ENCODE data around the gene TRIM61.

DNA sequence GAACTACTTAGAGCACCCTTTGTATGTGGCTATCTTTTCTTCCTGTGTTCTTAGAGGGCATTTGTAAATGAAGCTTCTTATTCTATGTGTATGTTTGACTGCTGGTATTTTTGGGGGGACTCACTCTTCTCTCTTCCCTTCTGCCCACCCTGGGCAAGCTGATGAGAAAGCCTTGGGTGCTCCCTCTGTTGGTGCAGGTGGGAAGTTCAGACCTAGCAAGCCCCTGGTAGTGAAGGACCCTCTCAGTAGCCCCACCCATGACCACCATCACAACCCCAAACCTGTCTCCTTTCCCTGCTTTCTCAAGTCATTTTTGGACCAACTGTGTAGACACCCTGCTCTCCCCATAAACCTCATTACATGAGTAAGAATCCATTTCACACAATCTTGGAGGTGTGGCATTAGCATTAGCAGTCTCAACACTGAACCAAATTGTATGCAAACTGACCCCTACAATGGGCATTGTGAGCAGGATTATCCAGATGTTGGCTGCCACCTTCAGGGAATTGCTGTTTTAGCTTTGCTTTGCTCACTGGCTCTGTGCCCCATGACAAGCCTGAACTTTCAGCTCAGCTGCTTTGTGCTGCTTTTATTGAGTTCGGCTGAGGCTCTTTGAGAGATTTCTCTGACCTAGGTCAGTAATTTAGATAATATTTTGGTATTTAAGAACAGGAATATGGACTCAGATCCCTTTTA lies 27.9 kb downstream of the TRIM61 start:
- no peak for TF ChIP-seq FOSB (CRISPR knock-in tag; IDR thresholded peaks at IDR 0.05)
- no peak for TF ChIP-seq JUNB (IDR thresholded peaks at IDR 0.05)
- TF ChIP-seq, protein P1, sequence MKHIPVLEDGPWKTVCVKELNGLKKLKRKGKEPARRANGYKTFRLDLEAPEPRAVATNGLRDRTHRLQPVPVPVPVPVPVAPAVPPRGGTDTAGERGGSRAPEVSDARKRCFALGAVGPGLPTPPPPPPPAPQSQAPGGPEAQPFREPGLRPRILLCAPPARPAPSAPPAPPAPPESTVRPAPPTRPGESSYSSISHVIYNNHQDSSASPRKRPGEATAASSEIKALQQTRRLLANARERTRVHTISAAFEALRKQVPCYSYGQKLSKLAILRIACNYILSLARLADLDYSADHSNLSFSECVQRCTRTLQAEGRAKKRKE (CRISPR knock-in tag; IDR thresholded peaks at IDR 0.05; ENCODE audit: low read depth): no peak
- TF ChIP-seq, protein P2, sequence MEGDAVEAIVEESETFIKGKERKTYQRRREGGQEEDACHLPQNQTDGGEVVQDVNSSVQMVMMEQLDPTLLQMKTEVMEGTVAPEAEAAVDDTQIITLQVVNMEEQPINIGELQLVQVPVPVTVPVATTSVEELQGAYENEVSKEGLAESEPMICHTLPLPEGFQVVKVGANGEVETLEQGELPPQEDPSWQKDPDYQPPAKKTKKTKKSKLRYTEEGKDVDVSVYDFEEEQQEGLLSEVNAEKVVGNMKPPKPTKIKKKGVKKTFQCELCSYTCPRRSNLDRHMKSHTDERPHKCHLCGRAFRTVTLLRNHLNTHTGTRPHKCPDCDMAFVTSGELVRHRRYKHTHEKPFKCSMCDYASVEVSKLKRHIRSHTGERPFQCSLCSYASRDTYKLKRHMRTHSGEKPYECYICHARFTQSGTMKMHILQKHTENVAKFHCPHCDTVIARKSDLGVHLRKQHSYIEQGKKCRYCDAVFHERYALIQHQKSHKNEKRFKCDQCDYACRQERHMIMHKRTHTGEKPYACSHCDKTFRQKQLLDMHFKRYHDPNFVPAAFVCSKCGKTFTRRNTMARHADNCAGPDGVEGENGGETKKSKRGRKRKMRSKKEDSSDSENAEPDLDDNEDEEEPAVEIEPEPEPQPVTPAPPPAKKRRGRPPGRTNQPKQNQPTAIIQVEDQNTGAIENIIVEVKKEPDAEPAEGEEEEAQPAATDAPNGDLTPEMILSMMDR (IDR thresholded peaks at IDR 0.05): no peak
- TF ChIP-seq RAD21 (conservative IDR thresholded peaks at IDR 0.05 in 1 of 2, IDR thresholded peaks at IDR 0.05 in 1 of 2): no peak
- TF ChIP-seq, protein P3, sequence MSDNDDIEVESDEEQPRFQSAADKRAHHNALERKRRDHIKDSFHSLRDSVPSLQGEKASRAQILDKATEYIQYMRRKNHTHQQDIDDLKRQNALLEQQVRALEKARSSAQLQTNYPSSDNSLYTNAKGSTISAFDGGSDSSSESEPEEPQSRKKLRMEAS (IDR thresholded peaks at IDR 0.05): no peak

Measured in A549 (cell line).